ENCODE measurements around the gene TULP1.
A peak's percentile ranks its signal among the peaks of the same experiment; 100 is the strongest.

TULP1 gene

GRCh38 chr6:35465646-35466045, 47.0 kb downstream of the TULP1 start:
- DNase-seq (ENCODE audit: low spot score) = no peak

DNA sequence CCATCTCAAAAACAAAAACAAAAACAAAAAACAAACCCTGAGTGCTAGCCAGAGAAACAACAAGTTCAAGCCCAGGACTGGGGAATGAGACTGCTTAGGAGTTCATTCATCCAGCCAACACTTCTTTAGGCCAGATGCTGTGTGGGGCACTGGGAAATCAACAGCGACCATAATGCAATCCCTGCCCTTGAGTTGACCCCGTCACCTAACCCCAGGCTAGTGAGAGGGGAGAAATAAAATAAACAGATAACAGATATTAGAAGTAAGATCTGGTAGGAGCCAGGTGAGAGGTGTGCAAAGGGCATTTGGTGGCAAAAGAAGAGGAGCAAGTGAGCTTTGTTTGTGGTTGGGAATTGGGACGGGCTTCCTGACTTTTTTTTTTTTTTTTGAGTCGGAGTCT, 49.4 kb downstream of the TULP1 start:
- no peak for DNase-seq (ENCODE audit: low spot score)

DNA sequence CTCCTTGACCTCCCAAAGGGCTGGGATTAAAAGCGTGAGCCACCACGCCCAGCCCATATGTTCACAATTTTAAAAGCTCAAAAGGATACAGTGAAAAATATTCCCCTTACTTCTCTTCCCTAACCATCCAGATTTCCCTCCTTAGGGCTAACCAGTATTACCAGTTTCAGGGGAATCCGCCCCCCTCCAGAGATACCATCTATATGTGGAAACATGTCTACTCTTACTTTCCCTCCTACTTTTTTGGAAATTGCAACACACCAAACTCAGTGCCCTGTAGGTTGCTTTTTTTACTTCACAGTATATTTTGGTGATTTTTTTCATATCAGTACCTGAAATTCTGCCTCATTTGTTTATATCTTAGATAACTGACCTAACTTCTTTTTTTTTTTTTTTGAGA, 51.4 kb downstream of the TULP1 start:
- DNase-seq (ENCODE audit: low spot score) = no peak

DNA sequence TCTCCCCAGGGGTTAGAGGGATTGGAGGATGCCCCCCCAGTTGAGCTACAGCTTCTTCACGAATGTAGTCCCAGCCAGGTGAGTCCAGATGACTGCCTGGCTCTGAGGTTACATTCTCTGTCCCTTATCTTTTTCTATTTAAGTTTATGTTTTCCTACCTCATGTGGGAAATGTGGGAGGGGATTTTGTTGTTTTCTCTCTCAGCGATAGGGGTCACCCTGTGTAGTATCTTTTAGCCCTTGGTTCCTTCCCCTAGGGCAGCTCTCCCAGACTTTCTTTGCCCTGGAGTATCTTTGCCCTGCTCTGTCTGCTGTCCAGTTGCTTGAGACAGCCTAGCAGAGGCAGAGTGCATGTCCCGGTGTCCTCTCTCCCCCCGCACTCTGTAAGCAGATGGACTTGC, 54.8 kb downstream of the TULP1 start:
- DNase-seq (ENCODE audit: low spot score) = no peak

GRCh38 chr6:35454391-35455110, 58.1 kb downstream of the TULP1 start:
- DNase-seq (ENCODE audit: low spot score) = no peak

DNA sequence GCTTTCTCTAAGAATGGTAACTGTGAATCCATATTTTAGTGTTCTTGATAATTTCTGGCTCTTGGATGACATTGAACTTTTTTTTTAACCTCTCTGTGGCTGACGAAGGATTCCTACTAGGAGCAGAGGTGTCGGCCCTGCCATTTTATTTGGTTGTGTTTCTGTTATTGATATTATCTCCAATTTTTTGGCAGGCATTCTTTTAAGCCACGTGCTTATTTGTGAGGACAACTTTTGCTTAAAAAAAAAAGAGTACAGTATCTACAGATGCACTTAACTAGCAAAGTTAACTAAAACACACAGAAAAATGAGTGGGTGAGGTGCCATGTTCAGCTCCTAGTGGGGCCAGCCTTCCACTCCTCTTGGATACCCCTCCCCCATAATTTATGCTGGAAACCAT, 59.5 kb downstream of the TULP1 start:
- DNase-seq (ENCODE audit: low spot score) = no peak

- DNase-seq (ENCODE audit: low spot score) = peak; percentile 93
Observed at GRCh38 chr6:35452183-35453090, 60.3 kb downstream of the TULP1 start, which contains the start of gene FANCE. FANCE (plus strand) TSS chr6:35452338; CDS start chr6:35452546, 208 bp downstream.

DNA sequence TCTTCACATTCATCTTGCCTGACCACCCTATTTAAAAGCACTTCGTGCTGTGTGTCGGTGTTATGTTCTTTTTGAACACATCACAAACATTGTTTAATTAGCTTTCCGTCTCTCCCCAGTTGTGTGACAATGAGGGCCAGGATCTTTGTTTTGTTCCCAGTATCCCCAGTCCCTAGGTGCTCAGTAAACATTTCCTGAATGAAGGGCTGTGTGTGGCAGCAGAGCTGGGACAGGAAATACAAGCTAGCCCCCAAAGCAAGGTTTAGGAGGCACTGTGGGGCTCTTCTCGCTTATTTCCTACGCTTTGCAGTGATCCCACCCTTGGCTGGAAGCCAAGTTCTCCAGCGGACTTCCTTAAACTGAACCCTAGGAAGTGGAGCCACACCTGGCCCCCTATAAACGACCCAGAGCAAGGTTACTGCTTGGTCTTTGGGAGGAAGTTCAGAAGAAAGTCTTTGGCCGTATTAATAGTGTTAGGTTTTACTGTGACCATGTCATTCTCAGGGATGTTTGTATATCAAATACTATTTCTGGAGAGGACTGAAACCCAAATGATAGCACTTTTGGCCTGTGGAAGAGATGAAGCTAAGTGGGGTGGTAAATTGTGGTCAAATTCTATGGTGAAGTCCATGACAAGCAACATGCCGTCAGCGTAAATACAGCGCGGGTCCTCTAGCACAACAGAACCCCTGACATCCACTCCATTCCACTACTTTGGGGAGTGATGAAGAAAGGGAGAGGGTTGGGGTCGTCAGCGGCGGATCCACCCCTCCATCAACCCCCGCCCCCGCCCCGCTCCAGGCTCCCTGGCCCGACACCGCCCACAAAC, 61.1 kb downstream of the TULP1 start:
- no peak for DNase-seq (ENCODE audit: low spot score)

DNA sequence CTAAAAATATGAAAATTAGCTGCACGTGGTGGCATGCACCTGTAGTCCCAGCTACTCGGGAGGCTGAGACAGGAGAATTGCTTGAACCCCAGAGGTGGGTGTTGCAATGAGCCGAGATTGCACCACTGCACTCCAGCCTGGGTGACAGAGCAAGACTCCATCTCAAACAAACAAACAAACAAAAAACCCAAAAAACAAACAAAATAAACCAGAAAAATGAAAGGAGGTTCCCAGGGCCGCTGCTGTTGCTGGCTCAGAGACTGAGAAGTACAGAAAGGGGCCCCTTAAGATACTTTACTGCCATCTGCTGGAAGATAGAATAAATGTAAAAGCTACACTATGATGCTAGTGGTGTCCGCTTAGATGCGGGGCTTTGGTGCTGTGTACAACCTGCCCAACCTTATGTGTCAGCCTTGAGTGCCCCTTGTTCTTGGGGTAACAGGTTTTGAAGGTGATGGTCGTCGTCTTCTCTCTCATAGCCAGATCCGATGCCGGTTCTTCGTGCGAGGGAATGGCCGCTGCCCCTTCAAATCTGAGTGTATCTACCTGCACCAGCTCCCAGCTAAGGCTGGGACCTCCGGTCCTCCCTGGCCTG, 63.3 kb downstream of the TULP1 start:
- DNase-seq (ENCODE audit: low spot score) = peak; percentile 86

- DNase-seq (ENCODE audit: low spot score) = no peak
Observed at GRCh38 chr6:35448191-35448590, 64.5 kb downstream of the TULP1 start.
